B cell (primary cell): ENCODE measurements around the gene ADAMTS10. TPM values are rescaled to one million over a fixed set of nuclear protein-coding genes. Genes with fewer than 3 reads are reported as not detected.
"Not testable (repeated sequence)": the region's sequence is repeated elsewhere in the genome, so short reads cannot be mapped to it uniquely, and the experiment has no call there.

Experiments
- ATAC-seq: fragments of 200-7000 bp; cut with Tn5 transposase; one replicate; pipeline ENCODE4 v1.10.0; 2021; ENCODE audit warnings: low read depth, mild to moderate bottlenecking, moderate number of reproducible peaks, moderate library complexity
- CTCF ChIA-PET: fragments of 350-600 bp; sonication (Branson Sonifier 250); formaldehyde crosslinking; loops from one replicate; lab custom pipeline; 2021; ENCODE audit warnings: antibody characterized with exemption, inconsistent platforms; lab: Charles Lee
- POLR2A ChIA-PET: fragments of 350-600 bp; sonication (Branson Sonifier 250); formaldehyde crosslinking; loops from one replicate; lab custom pipeline; 2021; ENCODE audit warnings: antibody characterized with exemption; lab: Charles Lee
- DNase-seq: peaks from one replicate; pipeline ENCODE4 v3.0.0; 2013
- H2AFZ ChIP-seq: 2 replicates; pipeline ENCODE4 v1.6.1; 2012; ENCODE audit warnings: mild to moderate bottlenecking, low read depth, low read length; ENCODE audit not compliant: insufficient read depth, poor library complexity, severe bottlenecking
- H3K27ac ChIP-seq, 2 donors: 1 replicate in 1 of 2; 2 replicates in 1 of 2; pipeline ENCODE4 v1.5.1; 2012 to 2013; ENCODE audit warnings: low read length in 2 of 2, mild to moderate bottlenecking in 2 of 2, moderate library complexity in 1 of 2
- H3K27me3 ChIP-seq, 4 experiments: fragments of 200-600 bp in 1 of 4; sonication (generic) in 1 of 4; replicated peaks in 1 of 4; 1 replicate in 2 of 4; 2 replicates in 2 of 4; pipeline versions ENCODE4 v1.6.1 to v1.7.0; 2013 to 2016; ENCODE audit warnings: low read length in 3 of 4, mild to moderate bottlenecking in 2 of 4, mixed read lengths in 1 of 4, moderate library complexity in 1 of 4; ENCODE audit not compliant: insufficient read depth in 4 of 4, control insufficient read depth in 3 of 4; ENCODE audit errors: control extremely low read depth in 1 of 4
- H3K36me3 ChIP-seq, 2 experiments: replicated peaks in 1 of 2; 1 replicate in 1 of 2; 2 replicates in 1 of 2; pipeline versions ENCODE4 v1.6.1 to v1.7.1; 2013; ENCODE audit warnings: low read length in 1 of 2; ENCODE audit not compliant: insufficient read depth in 2 of 2, control insufficient read depth in 1 of 2; ENCODE audit errors: control extremely low read depth in 1 of 2, extremely low read depth in 1 of 2
- H3K4me1 ChIP-seq, 2 donors: fragments of 200-600 bp in 1 of 2; sonication (generic) in 1 of 2; 1 replicate in 1 of 2; 2 replicates in 1 of 2; pipeline versions ENCODE4 v1.5.1 to v1.6.1; 2013 to 2017; ENCODE audit warnings: low read length in 2 of 2; ENCODE audit not compliant: control insufficient read depth in 2 of 2, insufficient read depth in 2 of 2
- H3K4me2 ChIP-seq: replicated peaks from 2 replicates; pipeline ENCODE3; 2012; ENCODE audit warnings: mild to moderate bottlenecking, low read depth, low read length; ENCODE audit not compliant: poor library complexity, severe bottlenecking
- H3K4me3 ChIP-seq, 5 experiments: fragments of 200-600 bp in 1 of 5; sonication (generic) in 1 of 5; 1 replicate in 3 of 5; 2 replicates in 2 of 5; pipeline versions ENCODE4 v1.5.1 to v1.7.0; 2011 to 2016; ENCODE audit warnings: low read length in 4 of 5, mild to moderate bottlenecking in 4 of 5, low read depth in 2 of 5, control low read depth in 1 of 5, moderate library complexity in 1 of 5; ENCODE audit not compliant: insufficient read depth in 1 of 5; ENCODE audit errors: control extremely low read depth in 1 of 5, extremely low read depth in 1 of 5
- H3K79me2 ChIP-seq: fragments of 200-600 bp; sonication (generic); one replicate; pipeline ENCODE4 v1.6.0; 2016; ENCODE audit warnings: low read length; ENCODE audit not compliant: control insufficient read depth, insufficient read depth
- H3K9ac ChIP-seq: fragments of 200-600 bp; sonication (generic); 2 replicates; pipeline ENCODE4 v1.6.1; 2017; ENCODE audit warnings: mild to moderate bottlenecking, low read length, moderate library complexity
- H3K9me3 ChIP-seq, 3 donors: one replicate each; pipeline versions ENCODE4 v1.6.1 to v1.7.1; 2013; ENCODE audit warnings: low read length in 2 of 3; ENCODE audit not compliant: control insufficient read depth in 2 of 3, insufficient read depth in 1 of 3; ENCODE audit errors: control extremely low read depth in 1 of 3
- H4K20me1 ChIP-seq: 2 replicates; pipeline ENCODE4 v1.6.0; 2012; ENCODE audit warnings: mild to moderate bottlenecking, low read length; ENCODE audit not compliant: insufficient read depth, control insufficient read depth, poor library complexity, severe bottlenecking
- H3K27ac Mint-ChIP-seq: one replicate; pipeline ENCODE4 v1.8.0; 2021; ENCODE audit warnings: mixed read lengths
- H3K27me3 Mint-ChIP-seq: one replicate; pipeline ENCODE4 v1.8.0; 2021; ENCODE audit warnings: mixed read lengths
- H3K4me1 Mint-ChIP-seq: one replicate; pipeline ENCODE4 v1.8.0; 2021; ENCODE audit warnings: mixed read lengths
- H3K4me3 Mint-ChIP-seq: one replicate; pipeline ENCODE4 v1.8.0; 2021; ENCODE audit warnings: mixed read lengths
- H3K9me3 Mint-ChIP-seq: one replicate; pipeline ENCODE4 v1.8.0; 2022; ENCODE audit warnings: mixed read lengths; ENCODE audit not compliant: insufficient read depth
- CTCF ChIP-seq: fragments of 200-600 bp; IDR thresholded peaks from one replicate; pipeline ENCODE4 v1.8.0; 2022; ENCODE audit warnings: antibody characterized with exemption, mild to moderate bottlenecking
- EZH2 ChIP-seq: IDR thresholded peaks from 2 replicates; pipeline ENCODE4 v1.6.1; 2012; ENCODE audit warnings: borderline replicate concordance, low read depth, mild to moderate bottlenecking, moderate library complexity, low read length; ENCODE audit not compliant: insufficient read depth, poor library complexity, severe bottlenecking
- WGBS: methylation state at CpG from one replicate; pipeline ENCODE4 v1.1.5; 2013; ENCODE audit warnings: missing lambda C conversion rate; ENCODE audit not compliant: insufficient coverage; 5-methylcytosine and 5-hydroxymethylcytosine counted together
- intact Hi-C: fragments of 100-400 bp; cut with micrococcal nuclease; formaldehyde crosslinking; loops from one replicate; pipeline ENCODE4 v1.10.0; 2022
- polyA plus RNA-seq: library from polyadenylated mRNA; depleted of rRNA; stranded (reverse); fragments of >200 nt; gene quantifications from 2 replicates; pipeline ENCODE4 v1.2.3, GENCODE V29; 2012
- total RNA-seq, 2 donors: library from RNA; stranded (reverse); fragments of 120-200 nt in 1 of 2; gene quantifications; 1 replicate in 1 of 2; 2 replicates in 1 of 2; pipeline versions ENCODE4 v1.2.3 to v1.2.4, GENCODE V29; 2013 to 2022

The ADAMTS10 gene
- total and polyA plus RNA-seq, 2 donors (not counting 1 experiment from before 2014, with no cell fraction given): 0.59 to 1.8 TPM

- no peak overlapping the region for H2AFZ ChIP-seq
- TF ChIP-seq EZH2 (no peak), CTCF (no peak)
- H3K4me3 ChIP-seq: no peak overlapping the region
- 10% methylated on average over 20 of the region's 21 CpGs for WGBS
- DNase-seq (no peak), ATAC-seq (no peak)
- H3K27me3 ChIP-seq: peaks cover 0 to 7% (median 0%) of the 10 kb centered on the region in 4 experiments
- H3K4me1 ChIP-seq: no peaks in the 10 kb centered on the region
- H3K4me2 ChIP-seq: no peak overlapping the region
- no peak overlapping the region for H3K27ac Mint-ChIP-seq
- ChIA-PET POLR2A (no interaction called here), CTCF (no interaction called here)
- H3K4me3 Mint-ChIP-seq: no peak overlapping the region
- H3K9me3 Mint-ChIP-seq: no peaks in the 10 kb centered on the region
- H3K79me2 ChIP-seq: no peaks in the 10 kb centered on the region
- no peaks in the 10 kb centered on the region for H4K20me1 ChIP-seq
- peaks cover 29% of the 10 kb centered on the region for H3K27me3 Mint-ChIP-seq
- intact Hi-C loops: no loop called here
- H3K9me3 ChIP-seq: peaks cover 0 to 12% (median 4%) of the 10 kb centered on the region in 3 donors
- no peak overlapping the region for H3K27ac ChIP-seq
- no peaks in the 10 kb centered on the region for H3K36me3 ChIP-seq
- H3K9ac ChIP-seq: no peak overlapping the region
- H3K4me1 Mint-ChIP-seq: no peaks in the 10 kb centered on the region
Observed at GRCh38 chr19:8638078-8638619, 27.6 kb upstream of the ADAMTS10 start.

- H3K27ac Mint-ChIP-seq, H3K4me3 Mint-ChIP-seq, H3K79me2 ChIP-seq, H3K4me1 ChIP-seq, POLR2A ChIA-PET, H4K20me1 ChIP-seq, H2AFZ ChIP-seq, H3K4me3 ChIP-seq, ATAC-seq, H3K9me3 Mint-ChIP-seq, H3K9ac ChIP-seq, DNase-seq, H3K27ac ChIP-seq, H3K36me3 ChIP-seq, H3K4me2 ChIP-seq, CTCF ChIA-PET, H3K27me3 ChIP-seq, H3K9me3 ChIP-seq, H3K4me1 Mint-ChIP-seq, intact Hi-C loops: not testable (repeated sequence)
- 85% methylated on average over 2 of the region's 4 CpGs for WGBS
- H3K27me3 Mint-ChIP-seq: peaks cover 27% of the 10 kb centered on the region
Observed at GRCh38 chr19:8637070-8637469, 26.6 kb upstream of the ADAMTS10 start.
